Breast epithelium (tissue), 4 donors: ENCODE data around the gene CIART. TPM values are rescaled to one million over a fixed set of nuclear protein-coding genes. Genes with fewer than 3 reads are reported as not detected.

Experiments used
- DNase-seq, 2 donors: peaks; one replicate each; pipeline ENCODE4 v3.0.0-alpha.2; 2019; ENCODE audit warnings: low spot score in 2 of 2
- H3K27ac ChIP-seq, 2 donors: fragments of 200-600 bp; sonication (generic) in 1 of 2; one replicate each; pipeline ENCODE4 v1.5.1; 2016 to 2019; ENCODE audit warnings: mild to moderate bottlenecking in 1 of 2
- H3K27me3 ChIP-seq, 2 donors: fragments of 200-600 bp; sonication (generic) in 1 of 2; one replicate each; pipeline versions ENCODE4 v1.5.1 to v1.6.0; 2017 to 2019; ENCODE audit warnings: control low read depth in 1 of 2, mild to moderate bottlenecking in 1 of 2
- H3K36me3 ChIP-seq: fragments of 200-600 bp; one replicate; pipeline ENCODE4 v1.5.1; 2019
- H3K4me1 ChIP-seq, 2 donors: fragments of 200-600 bp; sonication (generic); one replicate each; pipeline ENCODE4 v1.5.1; 2016 to 2019; ENCODE audit warnings: control low read depth in 1 of 2
- H3K4me3 ChIP-seq, 3 donors: fragments of 200-600 bp; sonication (generic); 1 replicate in 2 of 3; 2 replicates in 1 of 3; pipeline ENCODE4 v1.5.1; 2016 to 2019; ENCODE audit warnings: mild to moderate bottlenecking in 3 of 3, moderate library complexity in 2 of 3
- H3K9me3 ChIP-seq, 2 donors: fragments of 200-600 bp; sonication (generic) in 1 of 2; one replicate each; pipeline ENCODE4 v1.5.1; 2016 to 2019; ENCODE audit warnings: control low read depth in 1 of 2
- CTCF ChIP-seq, 3 donors: fragments of 450-650 bp; IDR thresholded peaks; one replicate each; pipeline ENCODE4 v1.5.1; 2016 to 2017; ENCODE audit warnings: antibody characterized with exemption in 3 of 3, mild to moderate bottlenecking in 3 of 3, moderate library complexity in 3 of 3
- POLR2A ChIP-seq: fragments of 450-650 bp; IDR thresholded peaks from one replicate; pipeline ENCODE4 v1.6.1; 2016; ENCODE audit warnings: antibody characterized with exemption, mild to moderate bottlenecking, moderate library complexity
- POLR2AphosphoS5 ChIP-seq, 3 donors: sonication (generic); formaldehyde crosslinking; IDR thresholded peaks; one replicate each; pipeline ENCODE4 v1.6.1; 2017; ENCODE audit warnings: antibody characterized with exemption in 3 of 3
- intact Hi-C: fragments of 100-400 bp; cut with DNase I; formaldehyde crosslinking; loops from one replicate; pipeline ENCODE4 v1.15.1; 2023; ENCODE audit warnings: low total_unique reads
- total RNA-seq, 3 donors: library from RNA; depleted of rRNA; stranded (reverse); fragments of >200 nt; gene quantifications; one replicate each; pipeline ENCODE4 v1.1.0, GENCODE V29; 2016

CIART gene
- total RNA-seq, 3 donors from 2014 or later: 2.6 to 7.4 (median 4.3) TPM

- no peaks in the 10 kb centered on the region for H3K9me3 ChIP-seq
- no peaks in the 10 kb centered on the region for H3K27me3 ChIP-seq
- DNase-seq: no peak
- H3K36me3 ChIP-seq: peaks cover 11% of the 10 kb centered on the region
- TF ChIP-seq CTCF (IDR thresholded peaks at IDR 0.05): no peak
- TF ChIP-seq POLR2A: no peak
- TF ChIP-seq POLR2AphosphoS5 (IDR thresholded peaks at IDR 0.05): no peak
- intact Hi-C loops: no loop called here
- no peak overlapping the region for H3K27ac ChIP-seq
- peaks cover 6 to 7% of the 10 kb centered on the region in 2 donors for H3K4me1 ChIP-seq
- H3K4me3 ChIP-seq: no peak overlapping the region
Observed at GRCh38 chr1:150262388-150263320, 19.7 kb upstream of the CIART start.

GRCh38 chr1:150263549-150263948, 18.8 kb upstream of the CIART start:
- H3K27ac ChIP-seq: no peak overlapping the region
- no peak overlapping the region for H3K4me3 ChIP-seq
- no peaks in the 10 kb centered on the region for H3K27me3 ChIP-seq
- intact Hi-C loops: no loop called here
- H3K9me3 ChIP-seq: no peaks in the 10 kb centered on the region
- H3K4me1 ChIP-seq: peaks cover 10 to 12% of the 10 kb centered on the region in 2 donors
- no peak for TF ChIP-seq POLR2A
- no peak for TF ChIP-seq POLR2AphosphoS5 (IDR thresholded peaks at IDR 0.05)
- no peak for TF ChIP-seq CTCF (IDR thresholded peaks at IDR 0.05)
- no peak for DNase-seq
- H3K36me3 ChIP-seq: peaks cover 11% of the 10 kb centered on the region

- intact Hi-C loops: loop anchor here (1.0 kb wide), 1 partner anchor 7 kb away; no protein-coding TSS in a partner anchor
- DNase-seq: no peak
- H3K27ac ChIP-seq: peak overlapping the region; percentile 93 to 97
- H3K4me1 ChIP-seq: peaks cover 10 to 12% of the 10 kb centered on the region in 2 donors
- no peaks in the 10 kb centered on the region for H3K27me3 ChIP-seq
- H3K4me3 ChIP-seq: peak overlapping the region; percentile 94 to 97 (median 95)
- TF ChIP-seq POLR2AphosphoS5 (IDR thresholded peaks at IDR 0.05) (no peak), CTCF (IDR thresholded peaks at IDR 0.05) (no peak), POLR2A (no peak)
- no peaks in the 10 kb centered on the region for H3K9me3 ChIP-seq
- peaks cover 11% of the 10 kb centered on the region for H3K36me3 ChIP-seq
Observed at GRCh38 chr1:150267896-150268295, 14.5 kb upstream of the CIART start.

- peak overlapping the region; percentile 94 to 97 (median 95) for H3K4me3 ChIP-seq
- H3K9me3 ChIP-seq: no peaks in the 10 kb centered on the region
- H3K27me3 ChIP-seq: no peaks in the 10 kb centered on the region
- intact Hi-C loops: no loop called here
- peaks cover 10 to 12% of the 10 kb centered on the region in 2 donors for H3K4me1 ChIP-seq
- H3K27ac ChIP-seq: peak overlapping the region; percentile 93 to 97
- DNase-seq: peak in 1 of 2 donors; percentile 39
- peaks cover 11% of the 10 kb centered on the region for H3K36me3 ChIP-seq
- no peak for TF ChIP-seq POLR2A
- no peak for TF ChIP-seq CTCF (IDR thresholded peaks at IDR 0.05)
- no peak for TF ChIP-seq POLR2AphosphoS5 (IDR thresholded peaks at IDR 0.05)
Observed at GRCh38 chr1:150268340-150268704, 14.0 kb upstream of the CIART start.
